Hematopoietic multipotent progenitor cell (in vitro differentiated cells): Measurements from ENCODE around the gene UNC13D. TPM values are rescaled to one million over a fixed set of nuclear protein-coding genes. Genes with fewer than 3 reads are reported as not detected.
A peak's percentile ranks its signal among the peaks of the same experiment; 100 is the strongest.
"Not testable (repeated sequence)": the region's sequence is repeated elsewhere in the genome, so short reads cannot be mapped to it uniquely, and the experiment has no call there.

Experiments
- DNase-seq, 3 donors: peaks; one replicate each; pipeline ENCODE4 v3.0.0-alpha.2; 2011 to 2015; ENCODE audit warnings: low read depth in 2 of 3, low spot score in 2 of 3
- total RNA-seq: library from RNA; depleted of rRNA; stranded (reverse); fragments of >200 nt; gene quantifications from one replicate; pipeline ENCODE4 v1.2.3, GENCODE V29; 2012

Gene UNC13D
- total RNA-seq, 1 donor = 245 TPM

GRCh38 chr17:75875182-75875939 lies 31.2 kb upstream of the UNC13D start:
- DNase-seq = no peak

GRCh38 chr17:75874323-75875181 lies 30.3 kb upstream of the UNC13D start:
- no peak for DNase-seq

DNA sequence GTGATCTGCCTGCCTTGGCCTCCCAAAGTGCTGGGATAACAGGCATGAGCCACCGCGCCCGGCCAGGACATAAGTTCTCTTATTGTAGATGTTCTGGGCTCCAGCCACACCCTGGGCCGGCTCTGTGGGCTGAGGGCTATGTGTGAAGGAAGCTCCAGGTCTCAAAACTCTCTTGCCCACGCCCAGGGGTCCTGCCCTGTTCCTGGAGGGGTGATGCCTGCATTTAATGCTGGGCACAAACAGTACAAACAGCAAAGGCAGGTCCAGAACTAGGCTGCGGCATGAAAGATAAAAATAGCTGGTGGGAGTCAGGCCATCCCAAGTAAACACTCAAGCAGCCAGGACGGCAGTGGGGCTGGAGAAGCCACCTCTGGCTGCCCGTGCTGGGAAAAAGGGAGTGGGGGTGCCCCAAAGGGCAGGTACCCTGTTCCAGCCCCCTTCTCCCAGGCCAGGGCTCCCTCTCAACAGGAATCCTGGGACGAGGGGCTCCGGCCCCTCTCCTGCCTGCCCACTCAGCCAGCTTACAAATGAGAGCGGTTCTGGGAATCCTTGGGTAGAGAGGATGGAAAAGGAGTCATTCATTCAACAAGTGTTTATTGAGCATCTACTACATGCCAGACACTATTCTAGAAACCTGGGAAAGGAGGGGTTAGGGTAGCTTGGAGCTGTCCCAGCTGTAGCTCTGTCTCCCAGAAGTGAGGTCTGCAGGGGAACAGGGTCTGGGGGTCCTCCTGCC lies 29.6 kb upstream of the UNC13D start:
- no peak for DNase-seq

DNA sequence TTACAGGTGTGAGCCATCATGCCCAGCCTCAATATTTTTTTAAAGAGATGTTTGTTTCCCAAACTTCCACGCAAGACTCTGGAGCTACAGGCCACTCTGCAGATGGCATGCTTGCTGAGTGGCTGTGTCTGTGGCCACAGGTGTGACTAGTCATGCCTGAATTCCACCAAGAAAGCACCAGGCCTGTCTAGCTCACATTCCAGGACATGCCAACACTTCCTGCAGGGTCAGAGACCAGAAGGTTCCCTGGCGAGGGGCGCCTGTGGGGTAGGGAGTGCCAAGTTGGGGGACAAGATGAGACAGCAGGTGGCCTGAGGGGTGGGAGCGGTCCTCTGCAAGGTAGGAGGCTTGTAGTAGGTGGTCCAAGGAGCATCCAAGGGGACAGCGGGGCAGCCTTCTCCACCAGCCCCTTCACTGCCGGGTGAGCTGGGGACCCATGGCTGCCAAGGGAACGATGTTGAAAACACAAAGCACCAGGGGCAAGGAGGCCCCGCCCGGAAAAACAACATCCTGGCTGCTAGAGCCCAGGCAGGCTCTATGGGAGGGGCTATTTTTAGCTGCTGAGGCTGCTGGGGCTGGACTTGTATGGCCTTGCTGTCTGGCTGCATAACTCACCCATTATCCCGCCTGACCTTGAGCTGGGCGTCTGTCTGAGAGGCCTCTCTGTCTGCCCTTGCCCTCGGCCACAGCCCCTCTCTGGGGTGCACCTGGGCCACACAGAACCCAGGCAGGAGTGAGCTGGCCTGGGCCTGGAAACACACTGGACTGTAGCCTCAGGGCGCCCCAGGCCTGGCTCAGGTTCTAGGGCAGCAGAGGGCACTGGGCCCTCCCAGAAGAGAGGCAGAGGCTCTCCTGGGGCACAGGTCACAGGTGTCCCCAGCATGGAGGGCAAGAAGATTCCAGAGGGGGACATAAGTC lies 28.5 kb upstream of the UNC13D start:
- peak in 1 of 3 donors; percentile 73 for DNase-seq

DNA sequence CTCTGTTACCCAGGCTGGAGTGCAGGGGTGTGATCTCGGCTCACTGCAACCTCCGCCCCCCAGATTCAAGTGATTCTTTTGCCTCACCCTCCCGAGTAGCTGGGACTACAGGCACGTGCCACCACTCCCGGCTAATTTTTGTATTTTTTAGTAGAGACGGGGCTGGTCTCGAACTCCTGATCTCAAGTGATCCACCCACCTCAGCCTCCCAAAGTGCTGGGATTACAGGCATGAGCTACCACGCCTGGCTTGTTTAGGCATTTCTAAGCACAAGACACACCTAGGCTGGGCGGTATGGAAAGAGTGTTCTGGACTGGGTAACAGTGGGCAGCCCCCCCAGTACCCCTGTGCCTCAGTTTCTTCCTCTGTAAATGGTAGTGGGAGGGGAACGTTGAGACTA lies 26.0 kb upstream of the UNC13D start:
- DNase-seq = not testable (repeated sequence)

GRCh38 chr17:75869282-75870141 lies 25.3 kb upstream of the UNC13D start:
- no peak for DNase-seq

DNA sequence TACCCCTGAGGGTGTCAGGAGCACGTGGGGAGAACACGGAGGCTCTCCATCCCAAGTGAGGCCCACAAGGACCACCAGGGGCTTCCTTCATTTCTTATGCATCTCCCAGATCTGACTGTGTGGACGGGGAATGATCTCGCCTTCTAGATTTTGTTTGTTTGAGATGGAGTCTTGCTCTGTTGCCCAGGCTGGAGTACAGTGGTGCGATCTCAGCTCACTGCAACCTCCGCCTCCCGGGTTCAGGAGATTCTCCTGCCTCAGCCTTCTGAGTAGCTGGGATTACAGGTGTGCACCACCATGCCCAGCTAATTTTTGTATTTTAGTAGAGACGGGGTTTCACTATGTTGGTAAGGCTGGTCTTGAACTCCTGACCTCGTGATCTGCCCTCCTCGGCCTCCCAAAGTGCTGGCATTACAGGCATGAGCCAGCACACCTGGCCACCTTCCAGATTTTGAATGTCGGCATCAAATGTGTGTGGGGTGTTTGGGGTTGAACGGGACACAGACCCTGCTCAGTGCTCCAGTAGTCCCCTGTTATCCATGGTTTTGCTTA lies 24.6 kb upstream of the UNC13D start:
- not testable (repeated sequence) for DNase-seq

GRCh38 chr17:75865404-75866188 lies 21.4 kb upstream of the UNC13D start:
- not testable (repeated sequence) for DNase-seq

DNA sequence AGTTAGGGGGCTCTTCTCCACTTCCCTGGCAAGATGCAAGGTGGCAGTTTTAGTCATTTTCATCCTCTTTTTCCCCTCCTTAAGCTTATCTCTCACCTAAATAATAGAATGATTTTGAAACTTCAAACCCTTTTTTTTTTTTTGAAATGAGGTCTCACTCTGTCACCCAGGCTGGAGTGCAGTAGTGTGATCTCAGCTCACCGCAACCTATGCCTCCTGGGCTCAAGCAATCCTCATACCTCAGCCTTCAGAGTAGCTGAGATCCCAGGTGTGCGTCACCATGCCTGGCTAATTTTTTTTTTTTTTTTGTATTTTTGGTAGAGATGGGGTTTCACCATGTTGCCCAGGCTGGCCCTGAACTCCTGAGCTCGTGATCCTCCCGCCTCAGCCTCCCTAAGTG lies 20.7 kb upstream of the UNC13D start:
- not testable (repeated sequence) for DNase-seq

GRCh38 chr17:75864448-75864871 lies 20.3 kb upstream of the UNC13D start:
- peak in 2 of 3 donors; percentile 77 to 80 for DNase-seq

DNA sequence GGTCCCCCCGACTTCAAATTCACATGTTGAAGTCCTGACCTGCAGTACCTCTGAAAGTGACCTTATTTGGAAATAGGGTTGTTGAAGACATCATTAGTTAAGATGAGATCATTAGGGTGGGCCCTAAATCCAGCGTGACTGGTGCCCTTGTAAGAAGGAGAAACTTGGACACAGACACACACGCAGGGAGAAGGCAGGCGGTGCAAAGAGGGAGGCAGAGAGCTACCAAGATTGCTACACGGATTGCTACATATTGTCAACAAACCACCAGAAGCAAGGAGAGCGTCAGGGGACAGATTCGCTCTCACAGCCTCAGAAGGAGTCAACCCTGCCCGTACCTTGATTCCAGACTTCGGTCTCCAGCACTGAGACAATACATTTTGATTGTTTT lies 17.7 kb upstream of the UNC13D start:
- DNase-seq = no peak

- DNase-seq = not testable (repeated sequence)
These were observed 15.2 kb upstream of the UNC13D start for GRCh38 chr17:75859358-75859757.

DNA sequence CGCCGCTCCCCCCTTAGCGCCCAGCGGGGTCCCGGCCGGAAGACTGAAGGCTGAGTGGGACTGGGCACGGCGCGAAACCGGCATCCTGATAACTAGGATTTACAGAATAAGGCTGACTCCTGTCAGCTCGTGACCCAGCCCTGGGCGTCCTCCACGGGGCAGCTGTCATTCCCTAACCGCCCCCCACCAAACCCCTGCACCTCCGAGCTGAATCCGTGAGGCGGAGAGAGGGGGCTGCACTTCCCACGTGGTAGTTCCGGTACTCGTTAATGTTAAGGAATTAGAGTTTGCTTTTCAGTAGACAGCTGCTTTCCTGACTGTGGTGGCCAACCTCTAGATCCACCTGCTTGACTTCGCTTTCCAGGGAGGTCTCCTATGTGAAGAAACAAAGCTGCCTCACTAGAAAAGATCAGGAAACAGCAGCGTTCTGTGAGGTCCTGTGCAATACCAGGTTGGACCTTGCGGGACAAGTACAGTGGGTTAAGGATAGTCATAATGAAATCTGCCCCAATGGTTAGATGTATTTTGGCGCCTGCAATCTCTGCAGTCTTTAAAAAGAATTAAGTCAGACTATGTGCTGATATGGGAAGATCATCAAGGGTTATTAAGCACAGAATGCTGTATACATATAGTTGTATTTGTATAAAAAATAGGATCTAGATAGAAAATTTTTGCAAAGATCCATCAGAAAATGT lies 12.0 kb upstream of the UNC13D start:
- no peak for DNase-seq

DNA sequence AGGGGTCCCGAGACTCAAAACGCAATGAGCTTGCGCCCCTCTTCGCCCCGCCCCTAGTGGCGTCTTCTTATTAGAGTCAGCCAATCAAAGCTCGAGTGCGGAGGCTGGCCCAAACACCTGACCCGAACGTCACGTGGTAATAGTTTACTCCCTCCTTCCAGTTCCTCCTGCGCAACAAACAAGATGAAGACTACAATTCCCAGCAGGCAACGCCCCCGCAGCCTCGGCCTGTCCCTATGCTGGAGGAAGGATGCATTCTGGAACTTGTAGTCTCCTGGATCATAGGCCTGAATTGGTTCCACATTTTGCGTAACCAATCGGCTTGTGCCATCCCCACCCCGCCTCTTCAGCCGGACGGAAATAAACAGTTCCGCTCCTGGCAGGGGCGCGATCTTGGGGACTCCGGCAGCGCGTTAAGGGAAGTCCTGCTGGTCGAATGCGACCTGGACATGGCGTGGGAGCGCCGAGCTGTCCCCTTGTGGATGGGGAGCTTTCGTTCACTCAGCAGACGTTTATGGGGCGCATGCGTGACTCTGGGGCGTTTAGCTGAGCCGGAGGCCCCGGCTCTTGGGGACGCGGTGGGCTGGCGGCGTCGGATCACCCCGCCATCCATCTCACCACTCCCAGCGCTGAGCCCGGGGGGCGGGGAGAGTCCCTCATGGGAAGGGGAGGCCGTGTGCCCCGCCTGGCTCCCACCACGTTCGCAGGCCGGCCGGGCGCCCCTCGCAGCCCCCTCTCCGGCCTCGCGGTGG lies 11.3 kb upstream of the UNC13D start, which contains the start of gene WBP2:
Gene WBP2 (minus strand): TSS at position 26 of the 752 bp plus-strand sequence. CDS start 38 bp downstream, outside the sequence.
- DNase-seq = peak; percentile 89 to 100 (median 100)

GRCh38 chr17:75854881-75855309 lies 10.7 kb upstream of the UNC13D start:
- DNase-seq = no peak

DNA sequence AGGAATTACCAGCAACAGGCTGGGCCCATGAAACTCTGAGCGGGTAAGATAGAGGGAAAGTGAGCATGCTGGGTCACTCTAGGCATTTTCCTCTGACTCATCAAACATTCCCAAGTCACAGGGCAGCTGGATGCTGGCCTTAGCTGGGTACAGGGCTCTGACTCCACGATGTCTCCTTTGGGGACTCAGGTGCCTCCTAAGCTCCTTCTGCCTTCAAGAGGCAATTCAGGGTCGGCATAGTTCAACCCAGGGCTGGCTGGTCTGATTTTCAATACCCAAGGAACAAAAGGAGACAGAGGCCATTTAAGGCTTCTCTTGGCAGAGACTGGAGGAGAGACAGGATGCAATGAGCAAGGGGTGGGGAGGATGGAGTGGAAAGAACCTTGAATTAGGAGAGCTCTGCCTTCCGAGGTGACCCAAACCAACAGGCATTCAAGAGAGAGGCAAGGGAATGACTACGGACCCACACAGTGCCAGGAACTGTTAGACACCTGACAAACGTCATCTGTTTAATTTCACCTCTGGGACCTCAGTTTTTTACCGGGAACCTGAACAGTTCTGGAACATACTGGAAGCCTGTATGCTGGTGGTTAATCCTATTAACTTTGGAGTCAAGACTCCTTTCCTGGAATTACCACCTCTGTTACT lies 10.0 kb upstream of the UNC13D start:
- no peak for DNase-seq
